ENCODE measurements around the gene STXBP1.

DNA sequence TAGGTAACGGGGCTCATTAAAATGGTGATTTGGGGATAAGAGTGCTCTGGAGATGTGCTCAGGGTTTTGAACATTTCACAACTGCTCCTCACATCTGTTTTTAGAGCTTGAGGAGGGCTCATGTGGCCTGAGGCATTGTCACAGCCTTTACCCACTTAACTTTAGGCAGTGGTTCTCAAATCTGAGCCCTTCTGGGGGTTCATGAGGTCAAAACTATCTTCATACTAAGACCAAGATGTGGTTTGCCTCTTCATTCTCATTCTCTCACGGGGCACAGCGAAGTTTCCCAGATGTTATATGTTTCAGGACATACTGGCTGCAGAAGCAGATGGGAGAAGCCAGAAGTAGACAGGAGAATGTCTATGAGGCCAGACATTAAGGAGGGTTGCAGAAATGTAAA is 38.4 kb downstream of the STXBP1 start:
- no peak for TF ChIP-seq GATA2 (IDR thresholded peaks at IDR 0.05; ENCODE audit: low read depth, low read length)
- TF ChIP-seq GATA3 (IDR thresholded peaks at IDR 0.05; ENCODE audit: low read depth, low read length): no peak

Data from SH-SY5Y (cell line).